Activated naive CD8-positive, alpha-beta T cell treated with anti-CD3 and anti-CD28 coated beads, Interleukin-2, amount 50 U/mL, for 16 hours (primary cell): Measurements from ENCODE around the gene CNKSR2.

ENCODE experiments used
- DNase-seq: peaks from one replicate; pipeline ENCODE4 v3.0.0-alpha.2; 2020; ENCODE audit warnings: low read depth, low spot score

The CNKSR2 gene

GRCh38 chrX:21666679-21667078 lies 292.5 kb downstream of the CNKSR2 start:
- no peak for DNase-seq

- no peak for DNase-seq
Observed at GRCh38 chrX:21674430-21675186, 300.4 kb downstream of the CNKSR2 start.

- DNase-seq: no peak
Observed at GRCh38 chrX:21675931-21676330, 301.7 kb downstream of the CNKSR2 start.

- no peak for DNase-seq
Observed at GRCh38 chrX:21678048-21678612, 303.9 kb downstream of the CNKSR2 start.

GRCh38 chrX:21683941-21684340 lies 309.7 kb downstream of the CNKSR2 start:
- DNase-seq: no peak

- DNase-seq: no peak
Observed at GRCh38 chrX:21691512-21692018, 317.3 kb downstream of the CNKSR2 start.

GRCh38 chrX:21698272-21698671 lies 324.1 kb downstream of the CNKSR2 start:
- DNase-seq: no peak

GRCh38 chrX:21699136-21699535 lies 324.9 kb downstream of the CNKSR2 start:
- DNase-seq: no peak

- DNase-seq: no peak
Observed at GRCh38 chrX:21700275-21700674, 326.1 kb downstream of the CNKSR2 start.

- no peak for DNase-seq
Observed at GRCh38 chrX:21700967-21701366, 326.7 kb downstream of the CNKSR2 start.

- DNase-seq: no peak
Observed at GRCh38 chrX:21702725-21703124, 328.5 kb downstream of the CNKSR2 start.
